ENCODE results near the gene ABCA8. TPM values are rescaled to one million over a fixed set of nuclear protein-coding genes. Genes with fewer than 3 reads are reported as not detected.

The ABCA8 gene
- total and polyA plus RNA-seq, 11 donors, result 13.4 to 71.0 (median 35.4) TPM

DNA sequence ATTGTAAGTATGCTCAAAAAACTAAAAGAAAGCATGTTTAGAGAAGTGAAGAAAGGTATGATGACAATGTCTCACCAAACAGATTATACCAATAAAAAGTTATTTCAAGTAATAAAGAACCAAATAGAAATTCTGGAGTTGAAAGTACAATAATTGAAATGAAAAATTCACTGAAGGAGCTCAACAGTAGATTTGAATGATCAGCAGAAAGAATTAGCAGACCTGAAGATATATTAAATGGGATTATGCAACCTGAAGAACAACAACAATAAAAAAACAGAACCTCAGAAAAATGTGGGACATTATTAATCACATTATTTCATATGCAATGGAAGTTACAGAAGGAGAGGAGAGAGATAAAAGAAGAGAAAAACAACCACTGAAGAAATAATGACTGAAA is 57.6 kb downstream of the ABCA8 start:
- no peak overlapping the region for H3K27ac ChIP-seq
- no peaks in the 10 kb centered on the region for H3K27me3 ChIP-seq
- H3K36me3 ChIP-seq, result peaks cover 0 to 94% (median 13%) of the 10 kb centered on the region in 9 donors
- TF ChIP-seq, protein P1, sequence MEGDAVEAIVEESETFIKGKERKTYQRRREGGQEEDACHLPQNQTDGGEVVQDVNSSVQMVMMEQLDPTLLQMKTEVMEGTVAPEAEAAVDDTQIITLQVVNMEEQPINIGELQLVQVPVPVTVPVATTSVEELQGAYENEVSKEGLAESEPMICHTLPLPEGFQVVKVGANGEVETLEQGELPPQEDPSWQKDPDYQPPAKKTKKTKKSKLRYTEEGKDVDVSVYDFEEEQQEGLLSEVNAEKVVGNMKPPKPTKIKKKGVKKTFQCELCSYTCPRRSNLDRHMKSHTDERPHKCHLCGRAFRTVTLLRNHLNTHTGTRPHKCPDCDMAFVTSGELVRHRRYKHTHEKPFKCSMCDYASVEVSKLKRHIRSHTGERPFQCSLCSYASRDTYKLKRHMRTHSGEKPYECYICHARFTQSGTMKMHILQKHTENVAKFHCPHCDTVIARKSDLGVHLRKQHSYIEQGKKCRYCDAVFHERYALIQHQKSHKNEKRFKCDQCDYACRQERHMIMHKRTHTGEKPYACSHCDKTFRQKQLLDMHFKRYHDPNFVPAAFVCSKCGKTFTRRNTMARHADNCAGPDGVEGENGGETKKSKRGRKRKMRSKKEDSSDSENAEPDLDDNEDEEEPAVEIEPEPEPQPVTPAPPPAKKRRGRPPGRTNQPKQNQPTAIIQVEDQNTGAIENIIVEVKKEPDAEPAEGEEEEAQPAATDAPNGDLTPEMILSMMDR (IDR thresholded peaks at IDR 0.05), result no peak
- no peak for TF ChIP-seq POLR2A (IDR thresholded peaks at IDR 0.05)
- peaks cover 0 to 7% (median 0%) of the 10 kb centered on the region in 12 donors for H3K4me1 ChIP-seq
- intact Hi-C loops (cut with DNase I), result no loop called here
- no peak for DNase-seq
- no peak for ATAC-seq
- no peak overlapping the region for H3K4me3 ChIP-seq
- H3K9me3 ChIP-seq, result peaks cover 0 to 30% (median 0%) of the 10 kb centered on the region in 12 donors

- intact Hi-C loops (cut with DNase I), result no loop called here
- Histone ChIP-seq H3K27ac (no peak overlapping the region), H3K4me1 (no peaks in the 10 kb centered on the region), H3K27me3 (no peaks in the 10 kb centered on the region), H3K9me3 (peaks cover 0 to 10% (median 0%) of the 10 kb centered on the region in 12 donors), H3K4me3 (no peak overlapping the region), H3K36me3 (peaks cover 0 to 90% (median 16%) of the 10 kb centered on the region in 9 donors)
- TF ChIP-seq, protein P1 (IDR thresholded peaks at IDR 0.05), result no peak
- no peak for TF ChIP-seq POLR2A (IDR thresholded peaks at IDR 0.05)
- ATAC-seq (no peak), DNase-seq (no peak)
- 58 to 78% (median 68%) methylated on average over 5 of the region's 5 CpGs for WGBS, 4 donors
Measured at GRCh38 chr17:68892658-68893057, 62.5 kb downstream of the ABCA8 start.

- Histone ChIP-seq H3K36me3 (peaks cover 0 to 90% (median 18%) of the 10 kb centered on the region in 9 donors), H3K27me3 (no peaks in the 10 kb centered on the region), H3K27ac (no peak overlapping the region), H3K4me3 (no peak overlapping the region), H3K9me3 (peaks cover 0 to 5% (median 0%) of the 10 kb centered on the region in 12 donors), H3K4me1 (no peaks in the 10 kb centered on the region)
- WGBS, 4 donors, result 93 to 97% (median 96%) methylated on average over 1 of the region's 1 CpG
- intact Hi-C loops (cut with DNase I), result no loop called here
- TF ChIP-seq, protein P1 (IDR thresholded peaks at IDR 0.05), result no peak
- no peak for TF ChIP-seq POLR2A (IDR thresholded peaks at IDR 0.05)
- ATAC-seq, result no peak
- no peak for DNase-seq
Measured at GRCh38 chr17:68892193-68892592, 63.0 kb downstream of the ABCA8 start.

GRCh38 chr17:68886401-68886800 is 68.8 kb downstream of the ABCA8 start:
- no peaks in the 10 kb centered on the region for H3K9me3 ChIP-seq
- no peaks in the 10 kb centered on the region for H3K4me1 ChIP-seq
- intact Hi-C loops (cut with DNase I), result no loop called here
- ATAC-seq (no peak), DNase-seq (no peak)
- H3K4me3 ChIP-seq, result no peak overlapping the region
- no peaks in the 10 kb centered on the region for H3K27me3 ChIP-seq
- peaks cover 0 to 98% (median 43%) of the 10 kb centered on the region in 9 donors for H3K36me3 ChIP-seq
- no peak overlapping the region for H3K27ac ChIP-seq
- WGBS, 4 donors, result 70 to 80% (median 76%) methylated on average over 3 of the region's 3 CpGs
- TF ChIP-seq POLR2A (IDR thresholded peaks at IDR 0.05), result no peak
- TF ChIP-seq, protein P1 (IDR thresholded peaks at IDR 0.05), result no peak

Measured in heart left ventricle (tissue), 16 donors.